Activated CD4-positive, CD25-positive, alpha-beta regulatory T cell treated with anti-CD3 and anti-CD28 coated beads, Interleukin-2, amount 50 U/mL, for 16 hours (primary cell): ENCODE measurements around the gene CPLANE2.
"Not testable (repeated sequence)": the region's sequence is repeated elsewhere in the genome, so short reads cannot be mapped to it uniquely, and the experiment has no call there.

ENCODE experiments used
- DNase-seq: peaks from one replicate; pipeline ENCODE4 v3.0.0-alpha.2; 2020; ENCODE audit warnings: low read depth, low spot score

Gene CPLANE2

DNA sequence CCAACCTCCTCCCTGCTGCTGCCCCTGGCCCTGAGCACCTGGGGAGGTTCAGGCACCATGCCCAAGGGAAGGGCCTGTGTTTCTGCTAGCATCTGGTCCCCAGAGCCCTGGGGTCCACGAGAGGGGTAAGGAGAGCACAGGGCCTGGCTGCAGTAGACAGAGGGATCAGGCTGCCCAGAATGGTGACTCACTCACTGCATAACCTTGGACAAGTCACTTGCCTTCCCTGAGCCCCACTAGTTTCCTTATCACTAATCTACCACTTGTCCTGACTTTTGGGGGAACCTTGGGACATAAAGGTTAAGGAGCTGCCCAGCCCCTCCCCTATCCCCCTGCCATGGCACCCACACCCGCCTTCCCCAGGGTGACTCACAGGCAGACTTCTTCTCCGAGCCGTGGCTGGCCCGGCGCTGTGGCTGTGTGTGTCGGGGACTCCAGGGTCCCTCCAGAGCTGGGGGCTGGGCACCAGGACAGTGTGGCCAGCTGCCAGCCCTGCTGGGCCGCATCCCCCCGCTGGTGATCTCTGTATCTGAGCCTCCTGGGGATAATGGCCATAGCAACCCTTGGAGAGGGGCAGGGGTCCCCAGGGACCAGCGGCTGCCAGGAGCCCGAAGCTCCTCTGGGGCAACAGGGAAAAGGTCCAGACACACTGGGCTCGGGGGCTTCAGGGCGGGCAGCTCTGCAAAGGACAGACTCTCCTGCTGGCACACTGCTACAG is 28.6 kb downstream of the CPLANE2 start:
- no peak for DNase-seq

DNA sequence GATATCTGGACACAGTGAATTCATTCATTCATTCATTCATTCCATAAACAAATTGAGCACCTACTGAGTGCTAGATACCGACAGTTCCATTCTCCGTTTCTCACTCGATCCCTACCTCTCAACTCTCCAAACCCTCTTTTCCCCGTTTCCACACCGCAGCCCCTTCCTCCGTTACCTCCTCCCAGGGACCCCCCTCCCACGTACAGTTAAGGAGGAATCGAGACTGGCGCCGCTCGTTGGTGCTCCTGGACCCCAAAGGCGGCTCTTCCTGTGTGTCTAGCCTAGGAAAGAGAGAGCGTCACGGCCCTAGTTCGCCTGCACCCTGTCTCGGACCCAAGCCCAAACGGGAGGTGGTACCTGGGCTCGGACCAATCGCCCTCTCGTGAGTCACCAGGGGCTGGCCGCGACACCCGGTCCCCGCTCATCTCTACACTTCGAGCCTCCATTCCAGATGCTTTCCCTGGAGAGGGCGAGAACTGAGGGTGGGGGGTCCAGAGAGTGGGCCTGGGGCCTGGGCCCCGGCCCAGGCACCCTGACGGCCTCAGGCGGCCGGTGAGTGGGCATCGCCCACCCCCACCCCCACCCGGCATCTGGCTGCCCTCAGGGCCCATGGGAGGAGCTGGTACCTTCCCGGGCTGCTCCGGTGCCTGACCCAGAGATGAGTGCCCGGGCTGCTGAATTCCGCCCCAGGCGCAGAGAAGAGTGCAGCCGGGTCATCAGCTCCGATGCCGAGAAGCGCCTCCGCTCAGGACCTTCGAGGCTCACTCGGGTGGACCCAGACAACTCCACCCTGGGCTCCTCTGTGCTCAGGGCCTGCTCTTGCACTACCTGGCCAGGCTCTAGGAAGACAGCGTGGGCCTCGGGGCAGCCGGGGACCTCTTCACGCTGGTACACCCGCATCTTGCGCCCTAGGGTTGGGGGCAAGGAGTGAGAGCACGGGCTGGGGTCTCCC is 29.4 kb downstream of the CPLANE2 start:
- DNase-seq, result no peak

DNA sequence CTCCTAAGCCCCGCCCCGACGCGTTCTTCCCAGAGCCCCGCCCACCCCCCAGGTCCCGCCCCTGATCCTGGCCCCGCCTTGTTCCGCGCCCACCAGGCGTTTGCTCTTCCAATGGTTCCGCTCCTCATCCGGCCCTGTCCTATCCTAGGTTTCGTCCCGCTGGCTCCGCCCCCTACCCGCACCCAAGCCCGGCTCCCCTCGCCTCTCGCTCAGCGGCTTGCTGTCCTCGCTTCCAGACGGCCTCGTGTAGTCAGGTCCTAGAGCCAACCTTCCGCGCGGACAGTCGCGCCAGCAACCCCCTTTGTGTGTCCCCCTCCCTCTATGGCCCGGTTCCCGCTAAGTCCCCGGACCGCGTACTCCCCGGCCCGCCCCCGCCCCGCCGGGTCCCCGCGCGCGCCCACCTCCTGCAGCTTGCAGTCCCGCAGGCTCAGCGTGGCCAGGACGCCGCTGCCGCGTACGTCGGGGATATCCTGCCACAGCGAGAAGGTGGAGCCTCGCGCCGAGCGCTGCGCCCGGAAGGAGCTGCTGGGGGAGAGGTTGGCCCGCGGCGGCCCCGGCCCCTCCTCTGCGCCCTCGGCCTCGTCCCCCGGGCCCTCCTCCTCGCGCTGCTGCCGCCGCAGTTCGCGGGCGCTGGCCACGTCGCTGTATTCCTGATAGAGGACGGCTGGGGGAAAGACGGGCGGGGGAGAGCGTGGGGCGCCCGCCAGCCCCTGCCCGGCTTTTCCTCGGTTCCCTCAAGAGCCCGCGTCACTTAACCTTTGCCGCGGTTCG is 30.3 kb downstream of the CPLANE2 start:
- DNase-seq, result peak; percentile 83

DNA sequence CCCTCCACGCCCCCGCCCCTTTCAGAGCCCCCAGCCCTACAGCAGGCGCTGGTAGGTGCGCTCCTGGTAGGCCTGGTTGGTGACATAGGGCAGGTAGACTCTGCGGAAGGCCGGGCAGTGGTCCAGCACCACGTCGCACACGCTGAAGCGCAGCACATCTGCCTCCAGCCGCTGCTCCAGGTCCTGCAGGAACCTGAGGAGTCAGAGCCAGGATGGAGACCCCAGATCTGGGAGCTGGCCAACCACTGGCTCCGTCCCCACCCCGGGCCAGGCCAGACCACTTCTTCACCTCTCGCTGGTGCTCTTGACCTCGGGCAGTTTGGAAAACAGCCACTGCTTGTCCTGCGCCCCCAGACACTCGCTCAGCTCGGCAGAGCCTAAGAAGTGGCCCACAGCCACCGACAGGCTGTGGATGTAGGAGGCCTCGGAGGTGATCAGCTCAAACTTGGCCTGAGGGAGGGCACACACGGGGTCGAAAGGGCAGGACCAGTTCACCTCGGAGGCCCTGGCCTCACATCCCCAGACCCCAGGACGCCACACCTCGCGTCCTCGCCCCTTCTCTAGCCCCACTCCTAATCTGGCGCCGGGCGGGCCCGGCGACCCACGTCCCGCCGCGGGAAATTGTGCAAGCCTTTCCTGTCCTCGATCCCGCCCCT is 31.0 kb downstream of the CPLANE2 start:
- DNase-seq, result no peak

DNA sequence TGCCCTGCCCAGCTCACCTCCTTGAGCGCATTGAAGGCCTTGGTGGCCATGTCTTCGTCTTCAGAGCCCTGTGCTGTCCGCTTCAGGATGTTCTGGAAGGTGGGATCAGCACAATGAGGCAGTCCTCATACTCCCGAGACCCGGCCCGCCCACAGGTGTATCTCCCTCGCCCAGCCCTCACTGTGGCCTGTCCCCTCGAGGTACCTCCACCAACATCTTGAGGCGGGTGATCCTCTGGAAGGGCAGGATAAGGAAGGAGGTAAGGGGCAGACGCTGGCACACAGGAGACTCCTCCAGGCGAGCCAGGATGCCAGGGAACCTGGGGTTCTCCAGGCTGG is 31.7 kb downstream of the CPLANE2 start:
- DNase-seq, result no peak

DNA sequence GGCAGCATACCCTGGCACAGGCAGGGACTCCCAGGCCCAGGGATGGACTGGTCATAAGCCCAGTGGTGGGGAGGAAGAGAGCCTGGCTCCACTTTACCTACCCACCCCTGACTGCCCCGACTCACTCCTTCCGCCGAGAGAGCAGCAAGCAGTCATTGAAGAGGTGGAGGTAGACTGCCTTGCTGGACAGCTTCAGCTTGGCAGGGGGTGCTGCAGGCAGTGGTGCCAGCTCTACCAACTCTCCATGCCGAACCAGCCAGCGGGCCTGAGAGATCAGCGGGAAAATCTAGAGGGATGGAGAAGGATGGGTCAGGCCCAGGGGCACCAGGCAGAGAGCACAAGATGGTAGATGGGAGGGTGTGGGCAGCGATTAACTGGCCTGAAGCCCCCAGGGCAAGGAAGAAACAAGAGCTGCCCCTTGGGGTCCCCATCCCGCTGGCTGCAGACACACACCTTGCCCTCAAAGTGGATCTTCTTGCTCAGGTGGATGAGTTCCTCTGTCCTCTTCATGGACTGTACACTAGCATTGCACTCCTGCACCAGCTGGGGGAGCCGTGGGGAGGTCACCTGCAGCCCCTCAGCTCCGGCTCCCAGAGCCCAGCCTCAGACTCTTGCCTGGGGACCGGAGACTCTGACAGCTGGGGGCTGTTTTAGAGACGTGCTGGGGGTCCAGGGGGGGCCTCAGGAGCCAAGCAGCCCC is 32.2 kb downstream of the CPLANE2 start:
- DNase-seq, result no peak

DNA sequence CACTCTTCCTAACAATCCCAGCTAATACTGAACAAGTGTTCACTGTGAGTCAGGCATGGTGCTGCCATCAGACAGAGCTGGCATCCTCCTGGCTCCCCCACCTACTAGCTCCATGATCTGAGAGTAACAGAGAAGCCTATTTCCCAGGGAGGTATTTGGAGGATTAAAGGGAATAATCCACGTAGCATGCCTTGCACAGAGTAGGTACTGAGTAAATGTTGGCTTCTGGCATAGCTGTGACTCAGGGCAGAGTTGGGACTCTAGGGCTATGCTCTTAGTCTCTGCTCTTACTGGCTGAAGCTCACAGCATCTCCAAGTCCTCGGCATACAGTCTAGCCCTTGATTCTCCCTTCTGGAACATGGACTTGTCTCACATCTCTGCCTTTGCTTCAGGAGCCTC is 32.8 kb downstream of the CPLANE2 start:
- no peak for DNase-seq

DNA sequence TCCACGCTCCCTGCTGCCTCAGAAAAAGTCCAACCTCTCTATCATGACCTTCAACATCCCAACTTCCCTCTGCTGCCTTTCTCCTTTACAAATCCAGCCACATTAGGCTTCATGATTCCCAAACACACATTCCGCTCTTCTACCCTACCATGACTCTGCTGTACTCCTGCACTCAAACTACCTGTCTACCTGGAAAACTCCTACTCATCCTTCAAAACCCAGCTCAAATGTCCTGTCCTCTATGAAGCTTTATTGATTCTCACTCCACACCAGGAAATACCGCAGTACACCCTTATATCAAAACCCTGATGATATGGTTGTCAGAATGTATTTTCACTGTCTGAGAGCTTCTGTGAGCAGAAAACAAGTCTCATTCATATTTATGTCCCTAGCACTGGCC is 33.4 kb downstream of the CPLANE2 start:
- no peak for DNase-seq

DNA sequence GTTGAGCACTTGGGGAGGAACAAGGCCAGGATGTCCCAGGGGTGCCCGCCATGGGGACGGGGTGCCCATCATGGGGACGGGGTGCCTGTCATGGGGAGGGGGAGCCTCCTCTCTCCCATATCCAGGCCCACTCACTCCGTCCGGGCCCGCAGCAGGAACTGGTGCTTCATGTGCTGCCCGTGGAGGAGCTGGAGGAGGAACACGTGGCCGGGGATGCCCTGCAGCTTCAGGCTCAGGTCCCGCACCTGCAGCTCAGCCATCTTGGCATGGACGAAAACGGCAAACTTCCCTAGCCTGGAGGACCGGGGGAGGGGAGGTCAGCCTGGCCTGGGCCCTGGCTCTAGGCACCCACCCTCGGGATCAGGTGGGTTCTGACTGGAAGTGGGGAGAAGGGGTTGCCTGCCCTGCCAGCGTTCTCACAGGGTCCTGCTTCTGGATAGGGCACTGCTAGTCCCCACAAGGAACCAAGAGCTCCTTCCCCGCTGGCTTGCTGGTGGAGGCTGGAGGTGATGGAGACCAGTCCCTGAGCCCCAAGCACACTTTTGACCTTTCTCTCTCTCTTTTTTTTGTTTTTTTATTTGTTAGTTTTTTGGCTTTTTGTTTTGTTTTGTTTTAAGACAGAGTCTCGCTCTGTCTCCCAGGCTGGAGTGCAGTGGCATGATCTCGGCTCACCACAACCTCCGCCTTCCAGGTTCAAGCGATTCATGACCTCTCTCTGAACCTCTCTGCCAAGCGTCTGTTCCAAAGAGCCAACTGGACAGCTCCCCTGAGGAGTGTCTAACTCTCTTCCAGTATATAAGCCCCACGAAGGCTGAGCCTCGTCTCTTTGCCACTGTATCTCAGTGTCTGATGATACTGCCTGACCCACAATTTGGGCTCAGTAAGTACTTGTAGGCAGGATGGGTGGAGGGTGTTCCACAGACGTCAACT is 34.4 kb downstream of the CPLANE2 start:
- no peak for DNase-seq

DNA sequence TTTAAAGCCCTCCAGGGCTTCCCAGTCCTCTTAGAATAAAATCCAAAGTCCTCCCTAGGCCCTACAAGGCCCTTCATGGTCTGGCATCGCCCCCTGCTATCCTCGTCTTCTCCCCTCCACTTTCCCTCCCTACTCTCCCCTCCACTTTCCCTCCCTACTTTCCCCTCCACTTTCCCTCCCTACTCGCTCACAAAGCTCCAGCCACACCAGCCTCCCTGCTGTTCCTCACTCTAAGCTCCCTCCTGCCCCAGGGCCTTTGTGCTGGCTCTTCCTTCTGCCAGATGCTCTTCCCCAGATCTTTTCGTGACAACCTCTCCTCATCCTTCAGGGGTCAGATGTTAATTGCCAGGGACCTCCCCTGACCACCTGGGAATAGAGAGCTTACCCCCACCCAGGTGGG is 37.3 kb downstream of the CPLANE2 start:
- DNase-seq, result no peak

DNA sequence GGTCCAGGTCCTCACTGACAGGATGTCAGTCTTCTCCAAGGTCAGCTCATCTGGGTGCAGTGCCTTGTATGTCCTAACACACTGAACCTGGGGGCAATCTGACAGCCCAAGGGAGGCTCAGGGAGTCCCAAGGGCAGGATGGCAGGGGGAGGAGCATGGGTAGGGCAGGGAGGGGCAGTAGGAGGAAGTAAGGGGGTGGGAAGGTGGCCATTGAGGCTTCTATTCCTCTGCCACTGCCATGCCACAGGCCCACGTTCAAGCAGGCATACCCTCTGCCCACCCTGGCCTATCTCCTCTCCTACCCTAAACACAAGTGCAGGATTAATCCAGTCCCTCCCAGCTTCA is 37.9 kb downstream of the CPLANE2 start:
- no peak for DNase-seq

DNA sequence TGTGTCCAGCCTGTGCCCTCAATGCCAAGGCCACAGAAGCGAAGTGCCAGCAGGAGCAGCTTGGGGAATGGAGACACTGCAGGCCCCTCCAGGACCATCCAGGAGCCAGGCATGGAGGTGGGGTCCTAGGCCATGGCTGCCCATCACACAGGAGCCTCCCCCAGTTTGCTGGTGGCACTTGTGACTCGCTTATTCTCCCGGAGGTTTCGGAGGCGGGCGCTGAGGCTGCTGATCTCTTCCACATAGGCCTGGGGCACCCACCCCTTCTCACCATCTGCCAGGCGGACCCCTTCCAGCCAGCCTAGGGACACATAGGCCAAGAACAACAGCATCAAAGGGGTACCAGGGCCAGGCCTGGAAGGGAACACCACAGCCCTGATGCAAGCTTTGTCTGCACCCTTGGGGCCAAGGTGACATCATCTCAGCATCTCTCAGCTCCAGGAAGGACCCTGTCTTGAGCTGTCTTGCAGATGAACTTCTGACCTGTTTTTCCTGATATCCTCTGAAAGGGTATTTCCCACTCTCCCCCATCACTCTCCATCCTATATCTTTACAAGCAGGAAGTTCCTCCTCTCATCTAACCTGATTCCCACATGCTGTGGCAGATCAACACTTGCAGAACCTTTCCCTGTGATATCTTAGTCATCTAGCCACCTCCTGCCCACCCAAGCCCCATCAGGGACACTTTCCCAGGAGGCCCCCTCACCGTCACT is 38.4 kb downstream of the CPLANE2 start:
- no peak for DNase-seq

DNA sequence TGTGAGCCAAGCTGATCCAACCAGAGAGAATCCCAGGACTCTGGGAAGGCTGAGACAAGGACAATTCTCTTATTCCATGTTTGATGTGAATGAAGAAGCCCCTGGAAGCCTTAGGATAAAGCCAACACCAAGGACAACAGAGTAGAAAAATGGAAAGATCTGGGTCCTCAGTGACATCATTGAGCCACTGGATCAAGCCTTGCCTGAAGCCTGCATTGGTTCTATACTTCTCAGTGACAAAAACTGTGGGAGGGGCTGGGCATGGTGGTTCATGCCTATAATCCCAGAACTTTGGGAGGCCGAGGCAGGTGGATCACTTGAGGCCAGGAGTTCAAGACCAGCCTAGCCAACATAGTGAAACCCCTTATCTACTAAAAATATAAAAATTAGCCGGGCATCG is 40.1 kb downstream of the CPLANE2 start:
- no peak for DNase-seq

DNA sequence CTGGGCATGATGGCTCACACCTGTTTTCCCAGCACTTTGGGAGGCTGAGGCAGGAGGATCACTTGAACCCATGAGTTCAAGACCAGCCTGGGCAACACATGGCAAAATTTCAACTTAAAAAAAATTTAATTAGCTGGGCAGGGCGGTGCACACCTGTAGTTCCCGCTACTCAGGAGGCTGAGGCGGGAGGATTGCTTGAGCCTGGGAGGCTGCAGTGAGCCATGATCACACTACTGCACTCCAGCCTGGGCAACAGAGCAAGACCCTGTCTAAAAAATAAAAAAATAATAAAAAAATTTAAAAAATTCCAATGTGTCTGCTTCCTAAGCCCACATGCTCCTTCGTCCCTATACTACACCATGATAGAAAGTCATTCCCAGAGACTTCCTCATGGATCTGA is 40.8 kb downstream of the CPLANE2 start:
- DNase-seq, result not testable (repeated sequence)

DNA sequence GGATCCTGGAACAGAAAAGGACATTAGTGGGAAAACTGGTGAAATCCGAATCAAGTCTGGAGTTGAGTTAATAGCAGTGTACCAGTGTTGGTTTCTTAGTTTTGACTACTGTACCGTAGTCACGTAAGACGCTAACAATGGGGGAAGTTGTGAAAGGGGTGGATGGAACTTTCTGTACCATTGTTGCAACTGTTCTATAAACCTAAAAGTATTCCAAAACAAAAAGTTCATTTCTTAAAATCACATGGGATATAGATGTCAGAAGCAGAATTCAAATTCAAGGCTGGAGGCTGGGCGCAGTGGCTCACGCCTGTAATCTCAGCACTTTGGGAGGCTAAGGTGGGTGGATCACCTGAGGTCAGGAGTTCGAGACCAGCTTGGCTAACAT is 41.5 kb downstream of the CPLANE2 start:
- no peak for DNase-seq

DNA sequence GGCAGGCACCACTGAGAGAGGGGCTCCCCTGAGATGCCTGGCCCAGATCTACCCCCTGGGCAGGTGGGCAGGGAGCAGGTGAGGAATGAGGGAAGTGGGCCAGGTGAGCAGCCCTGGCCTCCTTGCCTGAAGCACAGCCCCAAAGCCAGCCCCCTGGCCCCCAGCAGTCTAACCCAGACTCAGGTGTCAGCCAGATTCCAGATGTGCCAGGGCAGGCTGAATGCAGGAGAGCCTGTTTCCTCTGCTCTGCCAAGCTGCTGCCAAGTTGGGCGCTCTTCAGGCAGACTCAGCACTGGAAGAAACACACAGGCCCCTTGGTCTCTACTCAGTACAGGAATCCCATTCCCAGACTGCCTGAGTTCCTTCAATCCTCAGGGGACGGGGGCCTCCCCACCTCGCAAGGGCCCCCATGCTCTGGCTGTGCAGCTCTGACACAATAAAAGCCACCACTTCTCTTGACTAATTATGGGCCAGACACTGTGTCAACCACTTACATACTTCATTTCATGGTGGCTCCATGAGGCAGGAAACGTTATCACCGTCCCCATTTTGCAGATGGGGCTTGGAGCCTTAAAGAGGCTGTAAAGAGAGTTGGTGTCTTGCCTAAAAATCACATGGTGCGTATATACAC is 45.0 kb downstream of the CPLANE2 start:
- DNase-seq, result no peak

DNA sequence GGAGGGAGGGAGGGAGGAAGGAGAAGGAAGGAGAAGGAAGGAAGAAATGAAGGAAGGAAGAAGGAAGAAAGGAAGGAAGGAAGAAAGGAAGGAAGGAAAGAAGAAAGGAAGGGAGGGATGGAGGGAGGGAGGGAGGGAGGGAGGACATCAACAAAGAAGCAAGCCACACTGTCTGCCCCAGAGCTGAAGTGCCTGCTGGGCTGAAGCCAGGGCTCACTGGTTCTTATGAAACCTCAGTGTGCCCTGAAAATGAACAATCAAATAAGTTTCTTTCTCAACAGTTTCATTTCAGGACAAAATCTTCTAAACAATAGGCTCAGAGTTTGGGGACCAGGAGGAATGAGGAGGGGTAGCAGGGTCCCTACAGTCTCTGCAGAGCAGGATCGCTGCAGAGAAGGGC is 45.7 kb downstream of the CPLANE2 start:
- DNase-seq, result no peak

DNA sequence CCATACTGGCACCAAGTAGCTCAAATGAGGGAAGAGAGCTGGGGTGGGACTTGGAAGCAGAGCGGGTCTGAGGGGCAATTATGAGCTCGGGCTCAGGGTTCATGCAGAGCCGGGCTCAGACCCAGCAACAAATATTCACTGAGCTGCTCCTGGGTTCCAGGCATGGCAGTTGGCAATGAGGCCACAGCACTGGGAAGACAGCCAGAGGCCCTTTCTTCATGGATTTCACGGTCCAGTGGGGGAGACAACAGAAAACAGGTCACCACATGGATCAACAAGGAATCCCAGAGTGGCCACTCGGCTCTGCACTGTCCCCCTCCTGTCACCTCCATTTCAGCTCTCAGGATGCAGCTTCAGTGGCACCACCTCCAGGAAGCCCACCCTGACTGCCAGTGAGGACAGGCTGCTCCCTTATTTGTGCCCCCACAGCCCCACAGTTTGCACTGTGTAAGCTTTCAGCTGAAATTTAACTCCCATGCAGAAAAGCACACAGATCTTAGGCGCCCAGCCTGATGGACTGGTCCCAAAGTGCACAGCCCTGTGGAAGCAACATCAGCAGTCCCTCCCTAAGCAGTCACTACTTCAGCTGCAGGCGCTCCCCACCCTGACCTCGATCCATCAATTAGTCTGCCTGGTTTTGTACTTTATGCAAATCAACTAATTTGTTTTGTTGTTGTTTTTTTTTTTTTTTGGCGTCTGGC is 46.9 kb downstream of the CPLANE2 start:
- no peak for DNase-seq
